Activated T-cell treated with anti-CD3 and anti-CD28 coated beads, Interleukin-2, amount 50 U/mL, for 24 hours (primary cell): ENCODE data around the gene CPAMD8.

ENCODE experiments used
- DNase-seq: peaks from one replicate; pipeline ENCODE4 v3.0.0-alpha.2; 2020
- H3K27ac Mint-ChIP-seq: 2 replicates; pipeline ENCODE4 v1.8.0; 2020; ENCODE audit warnings: mild to moderate bottlenecking, mixed read lengths
- H3K27me3 Mint-ChIP-seq: 2 replicates; pipeline ENCODE4 v1.8.0; 2020; ENCODE audit warnings: mixed read lengths
- H3K36me3 Mint-ChIP-seq: 2 replicates; pipeline ENCODE4 v1.8.0; 2020; ENCODE audit warnings: low read depth, mixed read lengths
- H3K4me1 Mint-ChIP-seq: 2 replicates; pipeline ENCODE4 v1.8.0; 2020; ENCODE audit warnings: low read depth, mixed read lengths
- H3K4me3 Mint-ChIP-seq: 2 replicates; pipeline ENCODE4 v1.8.0; 2020; ENCODE audit warnings: mild to moderate bottlenecking, moderate library complexity, mixed read lengths
- H3K9me3 Mint-ChIP-seq: 2 replicates; pipeline ENCODE4 v1.8.0; 2020; ENCODE audit warnings: mixed read lengths

CPAMD8 gene

DNA sequence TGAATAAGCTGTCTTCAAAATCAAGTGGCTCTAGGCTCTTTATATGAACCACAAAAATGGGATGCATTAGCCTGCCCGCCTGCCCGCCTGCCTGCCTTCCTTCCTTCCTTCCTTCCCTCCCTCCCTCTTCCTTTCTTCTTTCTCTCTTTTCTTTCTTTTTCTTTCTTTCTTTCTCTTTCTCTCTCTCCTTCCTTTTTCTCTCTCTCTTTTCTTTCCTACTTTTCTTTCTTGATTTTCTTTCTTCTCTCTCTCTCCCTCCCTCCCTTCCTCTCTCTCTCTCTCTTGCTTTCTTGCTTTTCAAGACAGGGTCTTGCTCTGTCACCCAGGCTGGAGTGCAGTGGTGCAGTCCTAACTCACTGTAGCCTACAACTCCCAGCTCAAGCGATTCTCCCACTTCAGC is 110.9 kb downstream of the CPAMD8 start:
- Mint-ChIP-seq H3K27me3 (peaks cover 13% of the 10 kb centered on the region), H3K36me3 (peaks cover 4% of the 10 kb centered on the region), H3K4me3 (no peak overlapping the region), H3K9me3 (peaks cover 22% of the 10 kb centered on the region), H3K4me1 (no peaks in the 10 kb centered on the region), H3K27ac (no peak overlapping the region)
- DNase-seq: no peak

DNA sequence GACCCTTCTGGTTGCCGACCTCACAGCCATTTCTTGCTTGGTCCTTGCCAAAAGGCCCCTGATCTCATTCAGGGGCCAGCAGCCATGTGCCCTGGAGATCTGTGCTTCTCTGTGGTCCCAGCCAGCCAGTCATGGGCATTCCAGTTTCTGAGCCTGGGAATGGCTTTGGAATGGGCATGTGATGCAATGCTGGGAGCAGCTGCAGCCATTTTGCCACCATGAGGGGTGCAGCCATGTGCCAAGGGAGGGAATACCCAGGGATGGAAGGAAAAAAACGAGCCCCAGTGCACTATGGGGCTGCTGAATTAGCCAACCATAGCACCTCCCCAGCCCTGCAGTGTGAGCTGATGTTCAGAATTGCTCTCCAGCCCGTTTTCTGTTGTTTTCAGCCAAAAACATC is 111.5 kb downstream of the CPAMD8 start:
- Mint-ChIP-seq H3K27me3 (peaks cover 13% of the 10 kb centered on the region), H3K4me3 (no peak overlapping the region), H3K9me3 (peaks cover 22% of the 10 kb centered on the region), H3K4me1 (no peaks in the 10 kb centered on the region), H3K27ac (no peak overlapping the region), H3K36me3 (peaks cover 4% of the 10 kb centered on the region)
- no peak for DNase-seq

- DNase-seq: no peak
- Mint-ChIP-seq H3K27ac (no peak overlapping the region), H3K4me1 (no peaks in the 10 kb centered on the region), H3K36me3 (peaks cover 4% of the 10 kb centered on the region), H3K9me3 (peaks cover 22% of the 10 kb centered on the region), H3K27me3 (peaks cover 13% of the 10 kb centered on the region), H3K4me3 (no peak overlapping the region)
These were observed 112.2 kb downstream of the CPAMD8 start for GRCh38 chr19:16914421-16914820.

DNA sequence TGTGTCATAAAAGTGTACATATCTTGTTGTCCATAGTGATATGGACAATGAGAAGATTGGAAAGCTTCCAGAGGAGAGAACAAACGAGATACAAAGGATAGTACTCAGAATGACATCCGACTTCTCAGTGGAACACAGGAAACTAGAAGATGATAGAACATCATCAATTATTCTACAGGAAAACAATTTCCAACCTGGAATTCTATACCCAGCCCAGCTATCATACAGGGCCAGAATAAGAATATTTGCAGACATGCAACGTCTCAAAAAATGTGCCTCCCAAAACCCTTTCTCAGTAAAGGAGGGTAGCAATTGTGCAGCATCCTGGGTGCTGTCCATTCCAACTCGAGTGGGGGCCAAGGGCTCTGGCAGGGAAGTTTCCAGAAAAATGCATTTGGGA is 113.8 kb downstream of the CPAMD8 start:
- Mint-ChIP-seq H3K4me1 (no peaks in the 10 kb centered on the region), H3K27me3 (peaks cover 9% of the 10 kb centered on the region), H3K4me3 (no peak overlapping the region), H3K9me3 (peaks cover 20% of the 10 kb centered on the region), H3K36me3 (peaks cover 4% of the 10 kb centered on the region), H3K27ac (no peak overlapping the region)
- no peak for DNase-seq

- H3K36me3 Mint-ChIP-seq: peaks cover 4% of the 10 kb centered on the region
- no peaks in the 10 kb centered on the region for H3K27me3 Mint-ChIP-seq
- H3K4me1 Mint-ChIP-seq: no peaks in the 10 kb centered on the region
- DNase-seq: no peak
- no peak overlapping the region for H3K27ac Mint-ChIP-seq
- H3K9me3 Mint-ChIP-seq: peaks cover 20% of the 10 kb centered on the region
- H3K4me3 Mint-ChIP-seq: no peak overlapping the region
These were observed 115.6 kb downstream of the CPAMD8 start for GRCh38 chr19:16911046-16911445.

DNA sequence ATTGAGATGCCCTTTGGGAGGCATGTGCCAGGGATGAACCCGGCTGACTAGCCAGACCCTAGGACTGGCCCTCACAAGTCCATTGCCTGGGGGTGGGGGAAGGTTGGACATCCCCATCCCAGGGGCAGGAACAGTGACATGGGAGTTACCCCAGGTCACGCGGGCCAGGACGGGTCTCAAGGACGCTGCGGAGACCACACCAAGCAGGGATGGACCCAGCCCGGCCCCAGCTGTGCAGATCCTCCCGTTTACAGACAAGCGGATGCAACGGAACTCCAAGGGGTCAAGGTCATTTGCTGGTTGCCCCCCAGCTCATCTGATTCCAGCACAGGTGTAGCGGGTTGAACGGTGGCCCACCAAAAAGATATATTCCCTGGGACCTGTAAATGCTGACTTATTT is 117.9 kb downstream of the CPAMD8 start:
- DNase-seq: no peak
- Mint-ChIP-seq H3K4me1 (no peaks in the 10 kb centered on the region), H3K4me3 (no peak overlapping the region), H3K27ac (no peak overlapping the region), H3K9me3 (peaks cover 18% of the 10 kb centered on the region), H3K36me3 (peaks cover 4% of the 10 kb centered on the region), H3K27me3 (no peaks in the 10 kb centered on the region)

- no peak overlapping the region for H3K4me3 Mint-ChIP-seq
These were observed 122.0 kb downstream of the CPAMD8 start for GRCh38 chr19:16904599-16904998.

GRCh38 chr19:16903347-16903746 is 123.3 kb downstream of the CPAMD8 start:
- no peaks in the 10 kb centered on the region for H3K36me3 Mint-ChIP-seq
- H3K27ac Mint-ChIP-seq: no peak overlapping the region
- DNase-seq: no peak
- H3K27me3 Mint-ChIP-seq: peaks cover 6% of the 10 kb centered on the region
- no peak overlapping the region for H3K4me3 Mint-ChIP-seq
- no peaks in the 10 kb centered on the region for H3K9me3 Mint-ChIP-seq
- peaks cover 9% of the 10 kb centered on the region for H3K4me1 Mint-ChIP-seq

More at GRCh38 chr19:16904599-16904998, 122.0 kb downstream of the CPAMD8 start:
- H3K36me3 Mint-ChIP-seq: no peaks in the 10 kb centered on the region
- no peaks in the 10 kb centered on the region for H3K9me3 Mint-ChIP-seq
- no peak for DNase-seq
- H3K27ac Mint-ChIP-seq: no peak overlapping the region
- no peaks in the 10 kb centered on the region for H3K27me3 Mint-ChIP-seq
- peaks cover 2% of the 10 kb centered on the region for H3K4me1 Mint-ChIP-seq

- Mint-ChIP-seq H3K4me3 (no peak overlapping the region), H3K36me3 (no peaks in the 10 kb centered on the region), H3K4me1 (peaks cover 11% of the 10 kb centered on the region), H3K27ac (no peak overlapping the region), H3K27me3 (peaks cover 10% of the 10 kb centered on the region), H3K9me3 (no peaks in the 10 kb centered on the region)
- DNase-seq: no peak
These were observed 124.1 kb downstream of the CPAMD8 start for GRCh38 chr19:16902545-16902944.

DNA sequence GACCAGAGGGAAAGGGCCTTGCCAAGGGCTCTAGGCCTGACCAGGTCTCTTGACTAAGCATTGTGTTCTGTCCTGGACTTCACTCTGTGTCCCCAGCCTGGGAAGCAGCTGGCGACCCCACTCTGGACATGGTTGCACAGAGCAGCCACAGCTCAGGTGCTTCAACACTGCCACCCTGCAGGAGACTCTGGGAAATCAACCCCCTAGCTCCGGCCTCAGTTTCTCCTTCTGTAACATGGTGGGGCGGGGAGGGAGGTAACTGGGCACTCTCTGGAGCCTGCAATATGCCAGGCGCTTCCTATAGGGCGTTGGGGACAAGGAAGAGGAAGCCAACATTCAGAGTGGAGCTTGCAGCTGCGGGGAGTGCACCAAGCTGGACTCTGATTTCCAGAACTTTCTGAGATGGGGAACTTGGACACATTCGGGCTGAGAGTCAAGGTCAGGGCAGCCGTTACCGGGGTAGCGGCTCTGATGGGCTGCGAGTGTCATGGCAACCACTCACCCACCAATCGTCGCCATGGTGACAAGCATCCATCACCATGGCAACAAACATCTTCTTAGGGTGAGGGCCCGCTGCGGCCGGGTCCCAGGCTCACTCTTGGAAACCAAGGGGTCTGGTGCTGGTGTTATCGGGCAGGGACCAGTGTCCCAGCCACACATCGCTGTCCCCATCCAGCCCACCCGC is 125.0 kb downstream of the CPAMD8 start:
- H3K9me3 Mint-ChIP-seq: no peaks in the 10 kb centered on the region
- no peak overlapping the region for H3K27ac Mint-ChIP-seq
- no peak for DNase-seq
- H3K27me3 Mint-ChIP-seq: peaks cover 10% of the 10 kb centered on the region
- no peak overlapping the region for H3K4me3 Mint-ChIP-seq
- H3K36me3 Mint-ChIP-seq: no peaks in the 10 kb centered on the region
- H3K4me1 Mint-ChIP-seq: peaks cover 11% of the 10 kb centered on the region

GRCh38 chr19:16899566-16900075 is 127.0 kb downstream of the CPAMD8 start:
- no peaks in the 10 kb centered on the region for H3K36me3 Mint-ChIP-seq
- no peaks in the 10 kb centered on the region for H3K9me3 Mint-ChIP-seq
- no peak for DNase-seq
- H3K27ac Mint-ChIP-seq: no peak overlapping the region
- peaks cover 13% of the 10 kb centered on the region for H3K4me1 Mint-ChIP-seq
- H3K4me3 Mint-ChIP-seq: no peak overlapping the region
- H3K27me3 Mint-ChIP-seq: peaks cover 26% of the 10 kb centered on the region

GRCh38 chr19:16898361-16899015 is 128.1 kb downstream of the CPAMD8 start:
- no peaks in the 10 kb centered on the region for H3K36me3 Mint-ChIP-seq

DNA sequence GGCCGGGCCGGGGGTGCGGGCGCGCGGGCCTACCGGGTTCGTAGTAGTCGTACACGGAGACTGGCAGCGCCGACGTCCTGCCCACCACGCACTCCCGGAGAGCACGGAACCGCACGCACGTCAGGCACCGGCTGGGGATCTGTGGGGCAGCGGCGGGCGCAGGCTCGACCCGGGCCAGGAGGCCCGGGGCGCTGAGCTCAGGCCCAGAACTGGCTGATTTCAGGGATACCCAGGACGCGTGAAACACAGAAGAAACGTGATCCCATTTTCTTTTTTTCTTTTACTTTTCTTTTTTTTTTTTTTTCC is 128.8 kb downstream of the CPAMD8 start:
- peaks cover 18% of the 10 kb centered on the region for H3K4me1 Mint-ChIP-seq
- H3K4me3 Mint-ChIP-seq: peak overlapping the region; percentile 42
- no peaks in the 10 kb centered on the region for H3K9me3 Mint-ChIP-seq
- H3K27me3 Mint-ChIP-seq: peaks cover 42% of the 10 kb centered on the region
- no peaks in the 10 kb centered on the region for H3K36me3 Mint-ChIP-seq
- no peak overlapping the region for H3K27ac Mint-ChIP-seq
- DNase-seq: no peak

More at GRCh38 chr19:16898361-16899015, 128.1 kb downstream of the CPAMD8 start:
- peak overlapping the region; percentile 42 for H3K4me3 Mint-ChIP-seq
- peaks cover 17% of the 10 kb centered on the region for H3K4me1 Mint-ChIP-seq
- H3K27ac Mint-ChIP-seq: peak overlapping the region; percentile 29
- peaks cover 37% of the 10 kb centered on the region for H3K27me3 Mint-ChIP-seq
- no peaks in the 10 kb centered on the region for H3K9me3 Mint-ChIP-seq
- no peak for DNase-seq

- H3K4me1 Mint-ChIP-seq: peaks cover 18% of the 10 kb centered on the region
- no peaks in the 10 kb centered on the region for H3K36me3 Mint-ChIP-seq
- peaks cover 48% of the 10 kb centered on the region for H3K27me3 Mint-ChIP-seq
- peak overlapping the region; percentile 43 for H3K4me3 Mint-ChIP-seq
- H3K27ac Mint-ChIP-seq: no peak overlapping the region
- no peaks in the 10 kb centered on the region for H3K9me3 Mint-ChIP-seq
- peak; percentile 73 for DNase-seq
These were observed 129.4 kb downstream of the CPAMD8 start for GRCh38 chr19:16897029-16897855.
